Measurements from ENCODE around the gene LIPN.

GRCh38 chr10:88794731-88795130 is 34.9 kb downstream of the LIPN start:
- TF ChIP-seq CTCF (IDR thresholded peaks at IDR 0.05 in 4 of 5, conservative IDR thresholded peaks at IDR 0.05 in 1 of 5): no peak
- TF ChIP-seq POLR2A (IDR thresholded peaks at IDR 0.05): no peak

All from gastrocnemius medialis (tissue), 4 donors.